GM18907 (cell line): ENCODE data around the gene RGS3.
"Not testable (repeated sequence)": the region's sequence is repeated elsewhere in the genome, so short reads cannot be mapped to it uniquely, and the experiment has no call there.

Experiments
- ATAC-seq: cut with Tn5 transposase; IDR thresholded peaks from one replicate; pipeline ENCODE4 v1.9.1; 2021; ENCODE audit warnings: mild to moderate bottlenecking, moderate library complexity; ENCODE audit not compliant: unreplicated experiment

Gene RGS3

DNA sequence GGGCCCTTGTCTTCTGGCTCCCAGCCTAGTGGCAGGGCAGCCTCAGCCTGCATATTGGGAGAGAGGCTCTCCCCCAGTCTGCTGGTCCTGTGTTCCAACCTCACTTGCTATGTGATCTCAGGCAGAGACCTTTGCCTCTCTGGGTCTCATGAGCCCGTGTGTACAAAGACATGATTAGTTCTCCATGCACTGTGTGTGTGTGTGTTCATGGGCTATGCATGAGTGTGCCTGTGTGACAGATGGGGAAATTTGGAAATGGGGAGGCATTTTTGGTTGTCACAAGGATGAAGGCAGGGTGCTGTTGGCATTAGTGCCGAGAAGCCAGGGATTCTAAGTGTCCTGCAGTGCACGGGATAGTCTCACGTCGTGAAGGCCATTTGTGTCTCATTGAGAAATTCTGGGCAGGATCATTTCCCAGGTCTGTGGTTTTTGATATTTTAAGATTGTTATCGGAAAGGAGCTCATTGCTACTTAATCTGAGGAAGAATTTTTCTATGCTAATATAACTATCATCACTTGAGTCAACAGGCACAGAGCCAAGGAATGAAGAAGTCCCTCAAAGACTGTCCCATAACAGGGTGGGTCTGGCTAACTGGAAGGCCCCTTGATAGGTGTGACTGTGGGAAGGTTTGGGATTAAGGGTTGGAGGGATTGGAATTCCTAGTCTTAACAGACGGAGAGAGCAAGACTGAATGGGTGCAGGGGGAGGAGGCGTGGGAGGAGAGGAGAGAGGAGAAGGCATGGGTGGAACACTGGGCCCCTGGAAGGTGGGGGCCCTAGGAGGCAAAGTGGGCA, 168.5 kb downstream of the RGS3 start:
- ATAC-seq, result no peak

DNA sequence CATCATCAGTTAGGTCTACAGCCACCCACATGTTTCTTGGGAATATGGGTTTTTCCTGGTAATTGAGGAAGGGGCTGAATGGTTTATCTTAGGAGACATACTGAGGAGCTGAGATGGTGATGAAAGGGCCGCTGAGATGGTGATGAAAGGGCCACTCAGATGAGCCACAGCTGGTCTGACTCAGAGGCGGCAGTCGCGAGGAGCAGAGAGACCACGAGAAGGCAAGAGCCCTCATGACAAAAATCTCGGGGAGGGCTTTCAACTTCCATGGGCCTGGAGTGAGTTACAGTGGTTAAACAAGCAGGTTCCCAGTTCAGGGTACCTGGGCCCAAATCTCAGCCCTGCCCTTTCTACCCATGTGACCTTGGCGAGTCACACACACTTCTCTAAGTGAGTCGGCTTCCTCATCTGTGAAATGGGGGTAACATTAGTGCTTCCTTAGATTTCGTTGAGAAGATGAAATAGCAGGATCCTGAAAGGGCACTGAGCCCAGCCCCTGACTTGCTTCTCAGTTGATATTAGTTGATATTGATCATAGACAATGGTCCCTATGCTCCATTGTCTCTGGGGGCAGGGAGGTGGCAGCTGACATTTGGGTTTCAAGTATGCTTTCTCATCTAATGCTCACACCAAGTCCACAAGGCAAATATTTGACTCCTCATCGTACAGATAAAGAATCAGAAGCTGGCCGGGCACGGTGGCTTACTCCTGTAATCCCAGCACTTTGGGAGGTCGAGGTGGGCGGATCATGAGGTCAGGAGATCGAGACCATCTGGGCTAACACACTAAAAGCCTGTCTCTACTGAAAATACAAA, 169.5 kb downstream of the RGS3 start:
- ATAC-seq, result no peak

DNA sequence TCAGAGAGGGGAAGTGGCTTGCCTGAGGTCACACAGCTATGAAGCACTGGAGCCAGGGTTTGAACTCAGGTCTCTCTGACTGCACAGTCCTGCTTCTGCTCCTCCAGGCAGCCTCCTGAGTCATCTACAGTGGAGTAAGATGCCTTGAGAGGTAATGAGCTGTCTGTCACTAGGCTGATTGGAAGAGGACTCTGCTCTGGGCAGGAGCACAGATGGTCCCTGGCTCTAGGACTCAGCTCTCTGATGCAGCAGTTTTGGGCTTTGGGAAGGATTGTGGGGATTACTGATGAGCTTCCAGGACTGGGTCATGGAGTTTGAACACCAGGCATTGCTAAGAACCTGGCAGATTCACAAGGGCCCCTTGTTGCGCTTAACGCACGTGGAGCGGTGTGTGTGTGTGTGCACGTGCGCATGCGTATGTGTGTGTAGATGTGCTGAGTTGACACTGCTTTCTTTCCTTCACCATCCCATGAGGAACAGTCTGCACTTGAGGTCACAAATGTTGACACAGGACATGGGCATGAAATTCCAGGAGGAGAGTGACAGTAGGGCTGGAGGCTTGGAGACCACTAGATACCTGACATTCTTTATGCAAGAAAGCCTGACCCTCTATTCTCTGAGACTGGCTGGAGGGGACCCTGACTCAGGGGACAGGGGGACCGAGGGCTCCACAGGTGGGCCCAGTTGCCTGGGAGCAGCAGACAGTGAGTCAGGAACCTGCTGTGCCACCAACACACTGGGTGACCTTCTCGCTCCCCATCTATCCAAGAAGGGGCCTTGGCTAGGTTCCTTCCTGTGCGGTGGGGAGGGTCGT, 170.5 kb downstream of the RGS3 start:
- no peak for ATAC-seq

DNA sequence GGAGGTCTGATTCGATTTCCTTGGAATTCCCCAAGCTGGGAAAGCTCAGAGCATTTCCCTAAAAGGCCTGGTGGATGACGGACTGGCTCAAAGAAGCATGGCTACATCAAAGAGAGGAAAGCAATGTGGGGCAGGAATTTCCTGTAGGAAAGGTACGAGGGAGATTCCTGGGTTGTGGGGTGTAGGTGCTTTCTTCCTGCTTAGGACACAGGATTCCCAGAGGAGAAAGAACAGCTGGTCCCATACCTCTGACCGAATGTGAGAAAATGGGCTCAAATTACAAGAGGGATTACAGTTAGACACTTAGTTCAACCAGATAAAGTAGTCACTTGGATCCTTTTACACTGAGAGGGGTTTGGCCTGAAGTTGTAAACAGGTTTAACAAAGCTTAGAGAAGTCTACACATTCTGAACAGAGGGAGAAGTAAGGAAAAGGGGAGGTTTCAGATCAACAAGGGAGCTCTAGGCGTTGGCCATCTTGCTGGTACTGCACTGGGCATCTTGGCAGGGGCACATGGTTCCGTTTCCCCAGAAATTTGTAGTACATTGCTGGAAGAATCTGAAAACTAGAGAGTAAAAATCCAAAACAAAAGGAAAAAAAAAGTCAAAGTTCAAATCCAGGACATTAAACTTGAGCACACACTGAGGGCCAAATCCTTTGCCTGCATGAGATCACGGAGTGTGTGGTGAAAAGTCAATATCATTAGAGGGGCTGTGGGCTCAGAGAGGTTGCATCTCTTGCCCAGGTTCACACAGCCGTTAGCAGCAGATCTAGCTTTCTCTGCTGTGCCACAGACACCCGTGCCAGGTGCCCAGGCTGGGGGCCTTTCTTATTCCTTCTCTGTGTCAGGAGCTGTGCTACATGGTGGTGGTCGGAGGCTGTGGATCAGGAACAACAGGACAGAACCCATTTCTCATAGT, 171.3 kb downstream of the RGS3 start:
- ATAC-seq, result no peak

DNA sequence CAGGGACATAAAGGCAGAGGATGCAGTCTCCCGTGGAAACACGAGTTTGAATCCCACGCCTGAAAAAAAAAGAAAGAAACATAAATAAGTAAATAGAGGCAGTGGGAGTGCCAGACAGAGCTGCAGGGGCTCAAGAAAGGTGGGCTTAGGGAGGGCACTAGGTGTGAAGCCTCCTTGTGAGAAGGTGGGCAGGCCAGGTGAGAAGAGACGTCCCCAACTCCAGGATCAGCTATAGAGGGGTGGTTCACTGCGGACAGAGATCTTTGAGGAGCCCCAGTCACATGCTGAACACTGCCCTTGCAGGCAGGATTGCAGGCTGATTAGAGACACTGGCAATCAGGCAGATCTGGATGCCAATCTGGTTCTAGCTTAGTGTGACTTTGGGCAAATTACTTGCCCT, 172.1 kb downstream of the RGS3 start:
- no peak for ATAC-seq

DNA sequence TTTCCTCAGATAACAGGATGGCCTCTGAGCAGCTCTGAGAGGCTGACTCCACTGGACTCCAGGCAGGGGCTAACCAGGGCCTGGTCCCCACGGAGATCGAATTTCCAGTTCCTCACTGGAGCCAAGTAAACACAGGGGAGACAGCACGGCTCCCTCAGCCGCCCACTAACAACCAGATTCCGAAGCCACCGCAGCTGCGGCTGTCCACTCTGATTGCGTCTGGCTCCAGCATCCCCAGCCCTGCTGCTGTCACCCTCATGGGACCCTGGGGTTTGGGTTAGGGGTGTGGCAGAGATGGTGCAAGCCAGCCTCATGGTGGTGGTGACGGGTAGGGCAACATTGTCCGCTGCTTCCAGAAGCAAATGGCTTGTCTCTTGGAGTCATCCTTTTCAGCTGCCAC, 172.6 kb downstream of the RGS3 start:
- ATAC-seq, result no peak

DNA sequence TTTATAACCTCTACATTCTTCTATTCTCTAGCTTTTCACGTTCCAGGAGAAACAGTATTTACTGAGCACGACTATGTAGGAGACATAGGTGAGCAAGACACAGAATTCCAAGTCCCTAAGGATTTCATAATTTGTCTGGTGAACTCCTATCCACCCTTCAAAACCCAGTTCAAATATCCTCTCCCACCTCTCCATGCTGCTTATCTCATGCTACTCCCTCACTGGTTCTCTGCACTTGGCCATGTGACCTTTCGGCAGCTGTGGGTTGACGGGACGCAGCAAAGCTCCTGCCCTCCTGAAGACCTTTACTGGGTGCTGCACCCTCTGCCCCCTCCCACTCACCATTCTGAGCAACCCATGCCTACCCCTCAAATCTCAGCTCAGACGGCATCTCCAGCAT, 173.2 kb downstream of the RGS3 start:
- no peak for ATAC-seq

DNA sequence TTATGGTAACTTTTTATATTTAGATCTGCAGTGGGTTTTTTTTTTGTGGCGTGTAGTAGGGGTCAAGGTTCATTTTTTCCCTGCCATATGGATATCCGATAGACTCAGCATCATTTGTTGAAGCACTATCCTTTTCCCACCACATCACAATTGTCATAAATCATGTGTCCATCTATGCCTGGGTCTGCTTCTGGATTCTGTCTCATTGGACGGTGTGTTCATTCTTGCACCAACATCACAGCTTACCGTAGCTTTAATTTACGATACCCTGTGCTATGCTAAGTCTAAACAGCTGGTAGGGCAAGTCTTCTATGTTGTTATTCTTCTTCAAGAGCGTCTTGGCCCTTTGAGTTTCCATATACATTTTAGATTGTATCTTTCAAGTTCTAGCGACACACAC, 175.0 kb downstream of the RGS3 start:
- ATAC-seq, result no peak

DNA sequence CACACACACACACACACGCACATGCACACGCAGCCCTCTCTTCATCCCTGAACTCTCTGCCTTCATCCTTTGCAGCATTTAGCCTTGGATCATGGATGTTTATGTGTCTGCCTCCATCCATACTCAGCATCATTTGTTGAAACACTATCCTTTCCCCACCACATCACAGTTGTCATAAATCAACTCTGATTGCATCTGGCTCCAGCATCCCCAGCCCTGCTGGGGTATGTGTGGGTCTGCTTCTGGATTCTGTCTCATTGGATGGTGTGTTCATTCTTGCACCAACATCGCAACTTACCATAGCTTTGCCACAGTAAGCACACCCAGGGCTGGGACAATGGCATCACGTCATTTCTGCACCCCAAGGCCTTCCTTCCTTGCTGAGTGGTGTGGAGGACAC, 175.4 kb downstream of the RGS3 start:
- ATAC-seq, result no peak

DNA sequence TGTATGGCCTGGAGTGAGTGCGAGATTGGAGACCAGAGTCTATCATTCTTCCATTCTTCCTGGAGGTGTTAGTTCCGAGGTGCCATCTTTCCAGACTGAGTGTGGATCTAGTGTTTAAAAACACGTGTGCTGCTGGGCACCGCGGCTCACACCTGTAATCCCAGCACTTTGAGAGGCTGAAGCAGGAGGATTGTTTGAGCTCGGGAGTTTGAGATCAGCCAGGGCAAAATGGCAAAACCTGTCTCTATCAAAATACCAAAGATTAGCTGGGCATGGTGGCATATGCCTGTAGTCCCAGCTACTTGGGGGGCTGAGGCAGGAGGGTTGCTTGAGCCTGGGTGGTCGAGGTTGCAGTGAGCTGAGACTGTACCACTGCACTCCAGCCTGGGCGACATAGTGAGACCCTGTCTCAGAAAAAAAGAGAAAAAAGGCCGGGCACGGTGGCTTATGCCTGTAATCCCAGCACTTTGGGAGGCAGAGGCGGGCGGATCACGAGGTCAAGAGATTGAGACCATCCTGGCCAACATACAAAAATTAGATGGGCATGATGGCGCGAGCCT, 176.0 kb downstream of the RGS3 start:
- ATAC-seq, result not testable (repeated sequence)

DNA sequence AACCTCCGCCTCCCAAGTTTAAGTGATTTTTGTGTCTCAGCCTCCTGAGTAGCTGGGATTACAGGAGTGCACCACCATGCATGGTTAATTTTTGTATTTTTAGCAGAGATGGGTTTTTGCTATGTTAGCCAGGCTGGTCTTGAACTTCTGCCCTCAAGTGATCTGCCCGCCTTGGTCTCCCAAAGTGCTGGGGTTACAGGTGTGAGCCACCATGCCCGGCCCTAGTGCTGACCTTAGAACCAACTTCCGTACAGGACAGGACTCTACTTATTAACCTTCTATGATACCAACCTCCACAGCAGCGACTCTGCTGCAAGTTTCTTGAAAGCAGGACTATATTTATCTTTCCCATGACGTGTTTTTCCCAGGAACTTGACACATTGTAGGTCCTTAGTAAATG, 176.9 kb downstream of the RGS3 start:
- ATAC-seq, result no peak

DNA sequence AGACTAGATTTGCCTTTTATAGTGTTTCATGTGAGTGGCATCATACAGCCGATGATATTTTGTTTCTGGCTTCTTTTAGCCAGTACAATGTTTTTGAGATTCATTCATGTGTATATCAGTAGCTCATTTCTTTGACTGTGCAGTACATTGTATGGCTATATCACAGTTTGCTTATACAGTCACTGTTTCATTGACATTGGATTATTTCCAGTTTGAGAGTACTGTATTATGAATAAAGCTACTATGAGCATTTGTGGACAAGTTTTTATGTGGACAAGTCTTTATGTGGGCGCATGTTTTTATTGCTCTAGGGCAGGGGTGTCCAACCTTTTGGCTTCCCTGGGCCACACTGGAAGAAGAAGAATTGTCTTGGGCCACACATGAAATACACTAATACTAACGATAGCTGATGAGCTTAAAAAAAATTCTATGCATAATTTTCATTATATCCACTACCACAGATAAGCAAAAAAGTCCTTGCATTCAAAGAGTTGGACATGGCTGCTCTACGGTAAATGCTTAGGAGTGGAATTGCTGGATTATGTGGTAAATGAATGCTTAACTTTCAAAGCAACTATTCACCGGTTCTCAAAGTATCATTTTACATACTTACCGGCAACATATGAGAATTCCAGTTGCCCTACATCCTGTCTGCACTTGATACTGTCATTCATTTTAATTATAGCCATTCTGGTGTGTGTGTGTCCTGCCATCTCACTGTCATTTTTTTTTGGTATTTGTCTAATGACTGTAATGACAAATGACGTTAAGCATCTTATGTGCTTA, 177.8 kb downstream of the RGS3 start:
- no peak for ATAC-seq

DNA sequence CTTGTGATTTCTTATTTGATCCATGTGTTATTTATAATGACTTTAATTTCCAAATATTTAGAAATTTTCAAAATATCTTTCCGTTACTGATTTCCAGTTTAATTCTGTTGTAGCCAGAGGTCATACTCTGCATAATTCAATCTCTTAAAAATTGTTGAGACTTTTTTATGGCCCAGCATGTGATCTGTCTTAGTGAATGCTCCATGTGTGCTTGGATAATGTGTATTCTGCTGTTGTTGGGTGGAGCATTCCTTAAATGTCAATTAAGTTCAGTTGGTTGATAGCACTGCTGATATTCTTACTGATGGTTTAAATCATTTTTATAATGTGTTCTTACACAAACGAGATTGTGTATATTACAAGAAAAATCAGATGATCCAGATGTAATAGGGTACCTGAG, 180.8 kb downstream of the RGS3 start:
- no peak for ATAC-seq

DNA sequence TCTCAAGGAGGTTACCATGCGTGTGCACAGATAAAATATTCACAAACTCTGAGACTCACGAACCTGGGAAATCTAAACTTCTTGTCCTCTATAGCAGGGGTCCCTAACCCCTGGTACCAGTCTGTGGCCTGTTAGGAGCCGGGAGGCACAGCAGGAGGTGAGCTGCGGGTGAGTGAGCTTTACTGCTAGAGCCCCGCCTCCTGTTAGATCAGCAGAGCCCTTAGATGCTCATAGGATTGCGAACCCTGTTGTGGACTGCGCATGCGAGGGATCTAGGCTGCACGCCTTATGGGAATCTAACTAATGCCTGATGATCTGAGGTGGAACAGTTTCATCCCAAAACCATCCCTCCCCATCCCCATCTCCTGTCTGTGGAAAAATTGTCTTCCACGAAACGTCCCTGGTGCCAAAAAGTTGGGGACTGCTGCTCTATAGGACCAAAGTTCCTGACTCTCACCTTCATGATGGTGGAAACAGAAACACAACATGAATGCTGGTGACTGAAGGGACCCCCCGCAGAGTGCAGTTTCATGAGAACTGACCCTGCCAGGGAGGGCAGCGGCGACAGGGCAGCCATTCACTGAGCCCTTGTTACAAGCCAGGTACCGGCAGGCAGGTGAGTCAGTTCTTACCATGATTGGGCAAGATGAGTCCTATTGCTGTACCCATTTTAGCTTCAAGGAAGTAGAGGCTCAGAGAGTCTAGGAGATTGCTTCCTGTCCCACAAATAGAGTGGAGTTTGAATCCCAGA, 181.9 kb downstream of the RGS3 start:
- no peak for ATAC-seq

DNA sequence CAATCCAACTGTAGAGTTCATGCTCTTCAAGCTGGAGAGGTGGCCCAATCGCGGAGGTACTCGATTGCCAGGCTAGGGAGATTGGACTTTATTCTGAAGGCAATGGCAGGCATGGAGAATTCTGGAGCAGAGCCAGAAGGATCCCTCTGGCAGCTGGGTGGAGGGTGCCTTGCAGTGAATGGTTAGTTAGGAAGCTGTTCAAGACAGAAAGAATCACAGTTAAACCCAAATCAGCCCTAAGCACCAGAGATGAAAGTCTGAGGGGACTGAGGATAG, 182.4 kb downstream of the RGS3 start:
- no peak for ATAC-seq

DNA sequence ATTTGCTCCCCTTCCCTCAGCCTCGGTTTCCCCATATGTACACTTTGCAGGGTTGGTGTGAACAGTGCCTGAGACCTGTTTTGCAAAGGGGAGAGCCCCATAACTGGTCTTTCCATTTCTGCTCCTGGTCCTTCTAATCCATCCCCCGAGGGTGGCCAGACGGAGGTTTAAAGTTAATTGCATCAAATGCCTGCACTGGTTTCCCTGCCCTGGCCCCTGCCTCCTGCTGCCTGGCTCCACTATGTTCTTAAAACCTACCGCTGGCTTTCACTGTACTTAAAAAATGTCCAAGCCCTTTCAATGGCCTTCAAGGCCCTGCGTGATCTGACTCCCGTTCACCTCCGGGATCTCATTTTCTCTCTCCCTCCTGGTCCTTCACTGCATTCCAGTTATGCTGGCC, 183.0 kb downstream of the RGS3 start:
- no peak for ATAC-seq
